Endodermal cell (in vitro differentiated cells): ENCODE measurements around the gene TLE5. TPM values are rescaled to one million over a fixed set of nuclear protein-coding genes. Genes with fewer than 3 reads are reported as not detected.
"Not testable (repeated sequence)": the region's sequence is repeated elsewhere in the genome, so short reads cannot be mapped to it uniquely, and the experiment has no call there.

ENCODE experiments used
- DNase-seq: peaks from one replicate; pipeline ENCODE4 v3.0.0-alpha.2; 2017
- H3K27ac ChIP-seq: 2 replicates; pipeline ENCODE4 v1.5.1; 2013; ENCODE audit warnings: mild to moderate bottlenecking, low read depth, low read length, moderate library complexity
- H3K27me3 ChIP-seq: 2 replicates; pipeline ENCODE4 v1.6.1; 2013; ENCODE audit warnings: mild to moderate bottlenecking, low read length, moderate library complexity; ENCODE audit not compliant: insufficient read depth, control insufficient read depth, poor library complexity, severe bottlenecking
- H3K36me3 ChIP-seq: 2 replicates; pipeline ENCODE4 v1.7.0; 2013; ENCODE audit warnings: mild to moderate bottlenecking, low read length, moderate library complexity; ENCODE audit not compliant: control insufficient read depth, insufficient read depth
- H3K4me1 ChIP-seq: one replicate; pipeline ENCODE4 v1.7.0; 2013; ENCODE audit warnings: low read length; ENCODE audit not compliant: control insufficient read depth, insufficient read depth
- H3K4me3 ChIP-seq: 2 replicates; pipeline ENCODE4 v1.5.1; 2013; ENCODE audit warnings: mild to moderate bottlenecking, low read length, moderate library complexity
- H3K9ac ChIP-seq: 2 replicates; pipeline ENCODE4 v1.6.1; 2013; ENCODE audit warnings: mild to moderate bottlenecking, low read length, moderate library complexity; ENCODE audit not compliant: poor library complexity, severe bottlenecking; ENCODE audit errors: extremely low read depth
- H3K9me3 ChIP-seq: 2 replicates; pipeline ENCODE4 v1.6.1; 2013; ENCODE audit warnings: mild to moderate bottlenecking, low read length, moderate library complexity; ENCODE audit not compliant: control insufficient read depth
- H3K27ac Mint-ChIP-seq: 2 replicates; pipeline ENCODE4 v1.8.0; 2020; ENCODE audit warnings: mixed read lengths
- H3K27me3 Mint-ChIP-seq: 2 replicates; pipeline ENCODE4 v1.8.0; 2021; ENCODE audit warnings: mild to moderate bottlenecking, mixed read lengths; ENCODE audit not compliant: insufficient read depth
- H3K36me3 Mint-ChIP-seq: 2 replicates; pipeline ENCODE4 v1.8.0; 2020; ENCODE audit warnings: low read depth, mixed read lengths
- H3K4me1 Mint-ChIP-seq: 2 replicates; pipeline ENCODE4 v1.8.0; 2020; ENCODE audit warnings: mixed read lengths
- H3K4me3 Mint-ChIP-seq: 2 replicates; pipeline ENCODE4 v1.8.0; 2020; ENCODE audit warnings: mild to moderate bottlenecking, moderate library complexity, mixed read lengths
- H3K9me3 Mint-ChIP-seq: 2 replicates; pipeline ENCODE4 v1.8.0; 2020; ENCODE audit warnings: mild to moderate bottlenecking, mixed read lengths
- WGBS, 2 experiments: methylation state at CpG; one replicate each; pipeline versions ENCODE4 v1.1.5 to v1.1.7; 2013; ENCODE audit warnings: missing lambda C conversion rate in 2 of 2, mixed read lengths in 1 of 2; ENCODE audit not compliant: insufficient coverage in 1 of 2, insufficient read length in 1 of 2; 5-methylcytosine and 5-hydroxymethylcytosine counted together
- total RNA-seq, 2 donors: library from RNA; stranded (reverse); fragmentation: NEBNext Ultra II Directional in 1 of 2; extraction: Animal tissue kit (Norgen Biotek cat#: 25700) in 1 of 2; gene quantifications; 2 replicates in 1 of 2; 3 replicates in 1 of 2; pipeline ENCODE4 v1.2.1, GENCODE V29; 2021
- TF ChIP-seq, protein P1 (sequence below): fragments of 200-600 bp; sonication (generic); conservative IDR thresholded peaks from 2 replicates; pipeline ENCODE4 v1.5.0; 2021; ENCODE audit warnings: antibody characterized with exemption, mild to moderate bottlenecking

TLE5 gene
- total RNA-seq, 2 donors from 2014 or later = 488 to 575 TPM

DNA sequence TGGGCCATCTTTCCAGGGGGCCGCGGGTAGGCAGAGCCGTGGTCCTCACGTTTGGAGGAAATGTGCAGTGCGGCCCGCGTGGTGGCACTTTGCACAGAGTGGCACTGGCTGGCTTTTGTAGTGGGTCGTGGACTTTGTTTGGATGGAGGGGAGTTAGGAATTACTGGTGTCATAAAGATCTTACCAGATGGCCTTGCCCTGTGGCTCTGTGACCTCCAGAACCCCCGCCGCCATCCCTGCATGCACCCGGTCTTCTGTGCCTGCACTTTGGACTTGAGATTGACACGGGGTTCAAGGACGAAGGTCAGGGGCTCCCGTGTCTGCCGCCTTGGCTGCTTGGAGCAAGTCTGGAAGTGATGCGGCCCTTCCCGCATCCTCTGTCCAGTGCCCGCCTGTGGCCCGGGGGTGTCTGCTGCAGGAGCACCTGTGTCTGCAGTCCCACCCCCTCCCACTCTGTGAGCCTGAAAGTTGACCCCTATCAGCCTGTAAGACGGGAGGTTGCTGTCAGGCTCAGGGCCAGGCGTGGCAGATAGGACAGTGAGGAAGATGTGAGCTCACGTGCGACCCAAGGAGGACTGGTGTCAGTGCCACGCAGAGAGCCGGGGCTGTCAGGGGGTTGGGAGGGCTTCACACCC lies 34.1 kb upstream of the TLE5 start:
- H3K4me3 ChIP-seq = peak overlapping the region; percentile 88
- H3K27ac ChIP-seq = no peak overlapping the region
- Mint-ChIP-seq H3K4me1 (peaks cover 16% of the 10 kb centered on the region), H3K36me3 (no peaks in the 10 kb centered on the region), H3K9me3 (no peaks in the 10 kb centered on the region), H3K27ac (peak overlapping the region; percentile 52), H3K27me3 (no peaks in the 10 kb centered on the region), H3K4me3 (peak overlapping the region; percentile 76)
- DNase-seq = no peak
- H3K9ac ChIP-seq = peak overlapping the region; percentile 41
- H3K4me1 ChIP-seq = peaks cover 7% of the 10 kb centered on the region
- 66 to 73% methylated on average over 18 to 25 of the region's 25 CpGs for WGBS, 2 experiments
- no peaks in the 10 kb centered on the region for H3K9me3 ChIP-seq
- H3K36me3 ChIP-seq = no peaks in the 10 kb centered on the region
- TF ChIP-seq, protein P1, sequence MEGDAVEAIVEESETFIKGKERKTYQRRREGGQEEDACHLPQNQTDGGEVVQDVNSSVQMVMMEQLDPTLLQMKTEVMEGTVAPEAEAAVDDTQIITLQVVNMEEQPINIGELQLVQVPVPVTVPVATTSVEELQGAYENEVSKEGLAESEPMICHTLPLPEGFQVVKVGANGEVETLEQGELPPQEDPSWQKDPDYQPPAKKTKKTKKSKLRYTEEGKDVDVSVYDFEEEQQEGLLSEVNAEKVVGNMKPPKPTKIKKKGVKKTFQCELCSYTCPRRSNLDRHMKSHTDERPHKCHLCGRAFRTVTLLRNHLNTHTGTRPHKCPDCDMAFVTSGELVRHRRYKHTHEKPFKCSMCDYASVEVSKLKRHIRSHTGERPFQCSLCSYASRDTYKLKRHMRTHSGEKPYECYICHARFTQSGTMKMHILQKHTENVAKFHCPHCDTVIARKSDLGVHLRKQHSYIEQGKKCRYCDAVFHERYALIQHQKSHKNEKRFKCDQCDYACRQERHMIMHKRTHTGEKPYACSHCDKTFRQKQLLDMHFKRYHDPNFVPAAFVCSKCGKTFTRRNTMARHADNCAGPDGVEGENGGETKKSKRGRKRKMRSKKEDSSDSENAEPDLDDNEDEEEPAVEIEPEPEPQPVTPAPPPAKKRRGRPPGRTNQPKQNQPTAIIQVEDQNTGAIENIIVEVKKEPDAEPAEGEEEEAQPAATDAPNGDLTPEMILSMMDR = no peak
- no peaks in the 10 kb centered on the region for H3K27me3 ChIP-seq

DNA sequence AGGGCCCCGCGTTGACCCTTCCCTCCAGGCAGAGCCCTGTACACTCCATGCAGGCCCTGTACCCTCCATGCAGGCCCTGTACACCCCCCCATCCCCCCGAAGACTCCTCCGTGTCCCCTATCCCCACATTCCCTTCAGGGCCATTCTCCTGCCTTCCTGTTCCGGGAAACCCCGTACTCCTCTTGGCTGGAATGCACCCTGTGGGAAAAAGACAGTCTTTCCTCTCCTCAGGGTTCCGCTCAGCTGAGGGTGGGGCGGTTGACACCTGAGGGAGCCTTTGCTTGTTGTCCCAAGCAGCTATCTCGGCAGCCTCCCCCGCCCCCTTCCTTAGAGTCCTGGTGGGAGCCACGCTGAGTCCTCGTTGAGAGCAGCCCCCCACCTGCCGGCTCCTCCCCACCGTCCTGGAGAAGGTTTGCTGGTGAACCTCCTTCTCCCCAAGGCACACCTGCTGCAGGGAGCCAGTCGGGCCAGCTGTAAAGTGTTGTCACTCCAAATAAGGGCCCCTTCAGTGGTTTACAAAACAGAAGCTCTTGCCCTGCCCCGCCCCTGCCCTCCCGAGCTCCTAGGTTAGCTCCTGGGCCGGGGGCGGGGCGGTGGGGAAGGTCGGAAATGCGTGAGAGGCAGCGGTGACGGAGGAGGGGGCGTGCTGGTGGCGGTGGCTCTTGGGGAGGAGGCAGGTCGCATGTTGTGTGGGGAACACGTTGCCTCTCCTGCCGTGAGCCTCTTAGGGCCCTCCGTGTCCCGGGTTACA lies 33.3 kb upstream of the TLE5 start:
- H3K9me3 Mint-ChIP-seq = no peaks in the 10 kb centered on the region
- H3K4me3 ChIP-seq = peak overlapping the region; percentile 88
- peak overlapping the region; percentile 74 for H3K9ac ChIP-seq
- TF ChIP-seq, protein P1 = no peak
- peak overlapping the region; percentile 76 for H3K4me3 Mint-ChIP-seq
- H3K36me3 Mint-ChIP-seq = no peaks in the 10 kb centered on the region
- no peaks in the 10 kb centered on the region for H3K9me3 ChIP-seq
- no peak overlapping the region for H3K27ac ChIP-seq
- H3K36me3 ChIP-seq = no peaks in the 10 kb centered on the region
- H3K4me1 Mint-ChIP-seq = peaks cover 16% of the 10 kb centered on the region
- no peaks in the 10 kb centered on the region for H3K27me3 Mint-ChIP-seq
- H3K4me1 ChIP-seq = peaks cover 7% of the 10 kb centered on the region
- H3K27ac Mint-ChIP-seq = peak overlapping the region; percentile 83
- 4 to 8% methylated on average over 15 to 31 of the region's 31 CpGs for WGBS, 2 experiments
- no peaks in the 10 kb centered on the region for H3K27me3 ChIP-seq
- peak; percentile 95 for DNase-seq

DNA sequence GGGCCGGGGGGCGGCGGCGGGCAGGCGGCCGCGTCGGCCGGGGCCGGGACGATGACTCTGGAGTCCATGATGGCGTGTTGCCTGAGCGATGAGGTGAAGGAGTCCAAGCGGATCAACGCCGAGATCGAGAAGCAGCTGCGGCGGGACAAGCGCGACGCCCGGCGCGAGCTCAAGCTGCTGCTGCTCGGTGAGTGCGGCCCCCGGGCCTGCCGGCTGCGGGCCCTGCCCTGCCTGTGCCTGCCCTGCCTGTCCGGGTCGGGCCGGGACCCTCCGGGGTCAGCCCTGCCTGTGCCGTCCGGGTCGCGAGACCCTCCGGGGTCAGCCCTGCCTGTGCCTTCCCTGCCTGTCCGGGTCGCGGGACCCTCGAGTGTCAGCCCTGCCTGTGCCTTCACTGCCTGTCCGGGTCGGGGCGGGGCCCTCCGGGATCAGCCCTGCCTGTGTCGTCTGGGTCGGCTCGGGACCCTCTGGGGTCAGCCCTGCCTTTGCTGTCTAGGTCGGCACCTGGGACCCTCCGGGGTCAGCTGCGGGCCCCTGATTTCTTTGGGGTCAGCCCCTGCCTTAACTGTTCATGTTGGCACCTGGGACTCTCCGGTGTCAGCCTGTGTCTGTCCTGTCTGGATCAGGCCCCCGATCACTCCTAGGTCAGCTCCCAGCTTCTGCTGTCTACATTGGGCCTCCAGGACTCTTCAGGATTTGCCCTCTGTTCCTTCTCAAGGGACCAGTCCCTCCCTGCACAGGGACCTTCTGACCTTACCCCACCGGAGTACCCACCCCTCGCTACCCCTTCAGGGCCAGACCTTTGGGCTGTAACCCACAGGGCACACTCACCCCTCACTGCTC lies 32.5 kb upstream of the TLE5 start:
- H3K27me3 ChIP-seq = no peaks in the 10 kb centered on the region
- peak overlapping the region; percentile 74 for H3K9ac ChIP-seq
- Mint-ChIP-seq H3K9me3 (no peaks in the 10 kb centered on the region), H3K4me1 (peaks cover 16% of the 10 kb centered on the region), H3K36me3 (no peaks in the 10 kb centered on the region), H3K27me3 (no peaks in the 10 kb centered on the region), H3K27ac (peak overlapping the region; percentile 83), H3K4me3 (peak overlapping the region; percentile 76)
- H3K9me3 ChIP-seq = no peaks in the 10 kb centered on the region
- WGBS, 2 experiments = 2% methylated on average over 39 to 57 of the region's 57 CpGs
- no peak overlapping the region for H3K27ac ChIP-seq
- peaks cover 7% of the 10 kb centered on the region for H3K4me1 ChIP-seq
- TF ChIP-seq, protein P1 = no peak
- no peaks in the 10 kb centered on the region for H3K36me3 ChIP-seq
- peak; percentile 69 for DNase-seq
- peak overlapping the region; percentile 88 for H3K4me3 ChIP-seq

DNA sequence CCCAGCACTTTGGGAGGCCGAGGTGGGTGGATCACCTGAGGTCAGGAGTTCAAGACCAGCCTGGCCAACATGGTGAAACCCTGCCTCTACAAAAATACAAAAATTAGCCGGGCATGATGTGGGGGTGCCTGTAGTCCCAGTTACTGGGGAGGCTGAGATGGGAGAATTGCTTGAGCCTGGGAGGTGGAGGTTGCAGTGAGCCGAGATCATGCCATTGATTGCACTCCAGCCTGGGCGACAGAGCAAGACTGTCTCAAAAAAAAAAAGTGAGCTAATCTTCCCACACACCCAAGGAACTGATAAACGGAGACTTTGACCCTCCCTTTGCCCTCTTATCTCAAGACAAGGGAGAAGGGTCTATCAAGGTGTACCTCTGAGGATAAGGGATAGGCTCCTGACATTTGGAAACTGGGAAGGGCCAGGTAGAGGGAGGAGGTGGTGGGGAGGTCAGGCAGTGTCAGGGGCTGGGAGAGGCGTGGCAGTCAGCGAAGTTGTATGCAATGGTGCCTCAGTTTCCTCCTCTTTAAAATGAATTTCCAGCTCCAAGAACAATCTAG lies 27.1 kb upstream of the TLE5 start:
- not testable (repeated sequence) for H3K9me3 ChIP-seq, H3K9ac ChIP-seq, H3K4me1 ChIP-seq, DNase-seq, H3K9me3 Mint-ChIP-seq, H3K4me3 ChIP-seq, H3K4me3 Mint-ChIP-seq, H3K4me1 Mint-ChIP-seq, H3K27me3 ChIP-seq, H3K27ac Mint-ChIP-seq, H3K36me3 Mint-ChIP-seq, H3K27me3 Mint-ChIP-seq, H3K36me3 ChIP-seq, H3K27ac ChIP-seq
- 88 to 100% methylated on average over 1 to 7 of the region's 7 CpGs for WGBS, 2 experiments
